ENCODE data around the gene OR52E2.
"Not testable (repeated sequence)": the region's sequence is repeated elsewhere in the genome, so short reads cannot be mapped to it uniquely, and the experiment has no call there.

- TF ChIP-seq EZH2 (IDR thresholded peaks at IDR 0.05; ENCODE audit: insufficient read depth, poor library complexity, severe bottlenecking); EZH2phosphoT487 (IDR thresholded peaks at IDR 0.05; ENCODE audit: insufficient read depth, low read depth): not testable (repeated sequence)
These were observed 748 bp downstream of the OR52E2 start for GRCh38 chr11:5058679-5059078.
